HUES6 (cell line): ENCODE measurements around the gene OLFM3.

ENCODE experiments used
- H3K27ac ChIP-seq: 2 replicates; pipeline ENCODE4 v1.7.0; 2013; ENCODE audit warnings: low read depth, mild to moderate bottlenecking, low read length, inconsistent platforms
- H3K27me3 ChIP-seq: 2 replicates; pipeline ENCODE4 v1.6.1; 2013; ENCODE audit warnings: low read length; ENCODE audit not compliant: control insufficient read depth, insufficient read depth
- H3K36me3 ChIP-seq: 2 replicates; pipeline ENCODE4 v1.6.1; 2013; ENCODE audit warnings: low read length; ENCODE audit not compliant: control insufficient read depth, insufficient read depth
- H3K4me1 ChIP-seq: 2 replicates; pipeline ENCODE4 v1.6.1; 2013; ENCODE audit warnings: low read length; ENCODE audit not compliant: control insufficient read depth, insufficient read depth
- H3K4me3 ChIP-seq: 2 replicates; pipeline ENCODE4 v1.5.1; 2013; ENCODE audit warnings: low read depth, low read length
- H3K9ac ChIP-seq: one replicate; pipeline ENCODE4 v1.6.1; 2013; ENCODE audit warnings: mild to moderate bottlenecking, low read length
- H3K9me3 ChIP-seq: 2 replicates; pipeline ENCODE4 v1.6.1; 2013; ENCODE audit warnings: low read depth, low read length; ENCODE audit not compliant: control insufficient read depth, insufficient read depth

The OLFM3 gene

GRCh38 chr1:101911894-101912293 lies 84.8 kb downstream of the OLFM3 start:
- no peak overlapping the region for H3K4me3 ChIP-seq
- H3K27me3 ChIP-seq = no peaks in the 10 kb centered on the region
- H3K9ac ChIP-seq = no peak overlapping the region
- no peak overlapping the region for H3K27ac ChIP-seq
- H3K4me1 ChIP-seq = peaks cover 7% of the 10 kb centered on the region; the same call in 1 of the 2 replicates
- no peaks in the 10 kb centered on the region for H3K9me3 ChIP-seq
- no peaks in the 10 kb centered on the region for H3K36me3 ChIP-seq

- Histone ChIP-seq H3K9me3 (no peaks in the 10 kb centered on the region), H3K36me3 (no peaks in the 10 kb centered on the region), H3K27ac (no peak overlapping the region)
Measured at GRCh38 chr1:101908980-101909379, 87.7 kb downstream of the OLFM3 start.

GRCh38 chr1:101907264-101907663 lies 89.5 kb downstream of the OLFM3 start:
- no peak overlapping the region for H3K9ac ChIP-seq
- no peaks in the 10 kb centered on the region for H3K27me3 ChIP-seq
- H3K4me3 ChIP-seq = no peak overlapping the region
- H3K4me1 ChIP-seq = peaks cover 19% of the 10 kb centered on the region; the same call in 1 of the 2 replicates
- H3K27ac ChIP-seq = no peak overlapping the region
- H3K9me3 ChIP-seq = no peaks in the 10 kb centered on the region
- H3K36me3 ChIP-seq = no peaks in the 10 kb centered on the region

More at GRCh38 chr1:101908980-101909379, 87.7 kb downstream of the OLFM3 start:
- Histone ChIP-seq H3K27me3 (no peaks in the 10 kb centered on the region), H3K9ac (no peak overlapping the region), H3K4me3 (no peak overlapping the region), H3K4me1 (peaks cover 19% of the 10 kb centered on the region; the same call in 1 of the 2 replicates)

GRCh38 chr1:101905283-101905835 lies 91.4 kb downstream of the OLFM3 start:
- Histone ChIP-seq H3K9me3 (no peaks in the 10 kb centered on the region), H3K36me3 (no peaks in the 10 kb centered on the region), H3K27ac (no peak overlapping the region), H3K4me3 (no peak overlapping the region), H3K27me3 (no peaks in the 10 kb centered on the region), H3K9ac (no peak overlapping the region), H3K4me1 (peaks cover 19% of the 10 kb centered on the region; the same call in 1 of the 2 replicates)

GRCh38 chr1:101902199-101902598 lies 94.5 kb downstream of the OLFM3 start:
- Histone ChIP-seq H3K27ac (no peak overlapping the region), H3K27me3 (no peaks in the 10 kb centered on the region), H3K36me3 (no peaks in the 10 kb centered on the region), H3K9me3 (no peaks in the 10 kb centered on the region), H3K9ac (no peak overlapping the region), H3K4me3 (no peak overlapping the region), H3K4me1 (peaks cover 20% of the 10 kb centered on the region; the same call in 1 of the 2 replicates)

- Histone ChIP-seq H3K4me3 (no peak overlapping the region), H3K4me1 (peaks cover 5% of the 10 kb centered on the region; the same call in 1 of the 2 replicates), H3K27me3 (no peaks in the 10 kb centered on the region), H3K9ac (no peak overlapping the region), H3K36me3 (no peaks in the 10 kb centered on the region), H3K9me3 (no peaks in the 10 kb centered on the region), H3K27ac (no peak overlapping the region)
Measured at GRCh38 chr1:101898137-101898536, 98.6 kb downstream of the OLFM3 start.

GRCh38 chr1:101884621-101885020 lies 112.1 kb downstream of the OLFM3 start:
- H3K9me3 ChIP-seq = no peaks in the 10 kb centered on the region
- H3K9ac ChIP-seq = no peak overlapping the region
- H3K27ac ChIP-seq = no peak overlapping the region
- H3K4me1 ChIP-seq = no peaks in the 10 kb centered on the region
- no peaks in the 10 kb centered on the region for H3K27me3 ChIP-seq
- H3K36me3 ChIP-seq = no peaks in the 10 kb centered on the region
- H3K4me3 ChIP-seq = no peak overlapping the region

GRCh38 chr1:101875891-101876290 lies 120.8 kb downstream of the OLFM3 start:
- Histone ChIP-seq H3K4me3 (no peak overlapping the region), H3K9ac (no peak overlapping the region), H3K36me3 (no peaks in the 10 kb centered on the region), H3K4me1 (no peaks in the 10 kb centered on the region), H3K9me3 (no peaks in the 10 kb centered on the region), H3K27ac (no peak overlapping the region), H3K27me3 (no peaks in the 10 kb centered on the region)

- Histone ChIP-seq H3K36me3 (no peaks in the 10 kb centered on the region), H3K9ac (no peak overlapping the region), H3K9me3 (peaks cover 8% of the 10 kb centered on the region; the same call in 1 of the 2 replicates), H3K27ac (no peak overlapping the region), H3K4me1 (no peaks in the 10 kb centered on the region), H3K27me3 (no peaks in the 10 kb centered on the region), H3K4me3 (no peak overlapping the region)
Measured at GRCh38 chr1:101873672-101874071, 123.1 kb downstream of the OLFM3 start.

- no peak overlapping the region for H3K9ac ChIP-seq
- H3K36me3 ChIP-seq = no peaks in the 10 kb centered on the region
- no peak overlapping the region for H3K27ac ChIP-seq
- no peaks in the 10 kb centered on the region for H3K4me1 ChIP-seq
- H3K27me3 ChIP-seq = no peaks in the 10 kb centered on the region
- no peak overlapping the region for H3K4me3 ChIP-seq
- no peaks in the 10 kb centered on the region for H3K9me3 ChIP-seq
Measured at GRCh38 chr1:101859941-101860340, 136.8 kb downstream of the OLFM3 start.

GRCh38 chr1:101854271-101854670 lies 142.5 kb downstream of the OLFM3 start:
- no peak overlapping the region for H3K27ac ChIP-seq
- no peaks in the 10 kb centered on the region for H3K27me3 ChIP-seq
- H3K36me3 ChIP-seq = no peaks in the 10 kb centered on the region
- no peak overlapping the region for H3K9ac ChIP-seq
- no peaks in the 10 kb centered on the region for H3K4me1 ChIP-seq
- no peaks in the 10 kb centered on the region for H3K9me3 ChIP-seq
- no peak overlapping the region for H3K4me3 ChIP-seq
